Measurements from ENCODE around the gene FETUB. TPM values are rescaled to one million over a fixed set of nuclear protein-coding genes. Genes with fewer than 3 reads are reported as not detected.
"Not testable (repeated sequence)": the region's sequence is repeated elsewhere in the genome, so short reads cannot be mapped to it uniquely, and the experiment has no call there.

FETUB gene
- total and polyA plus RNA-seq, 7 donors, result 0.46 TPM; not detected in 6

GRCh38 chr3:186628756-186629155, 11.4 kb upstream of the FETUB start:
- Histone ChIP-seq H3K27me3 (no peaks in the 10 kb centered on the region), H3K4me3 (no peak overlapping the region), H3K4me1 (no peaks in the 10 kb centered on the region), H3K27ac (no peak overlapping the region), H3K36me3 (no peaks in the 10 kb centered on the region), H3K9me3 (no peaks in the 10 kb centered on the region)
- 87 to 90% methylated on average over 7 of the region's 7 CpGs for WGBS, 2 donors
- DNase-seq, result no peak
- intact Hi-C loops (cut with DNase I), result no loop called here
- TF ChIP-seq EP300 (IDR thresholded peaks at IDR 0.05), result no peak
- no peak for TF ChIP-seq POLR2AphosphoS5 (IDR thresholded peaks at IDR 0.05)
- no peak for TF ChIP-seq CTCF (IDR thresholded peaks at IDR 0.05)
- TF ChIP-seq POLR2A (IDR thresholded peaks at IDR 0.05), result no peak

- H3K27me3 ChIP-seq, result no peaks in the 10 kb centered on the region
- no peak overlapping the region for H3K27ac ChIP-seq
- H3K4me3 ChIP-seq, result no peak overlapping the region
- TF ChIP-seq POLR2AphosphoS5 (IDR thresholded peaks at IDR 0.05), result no peak
- no peak for TF ChIP-seq EP300 (IDR thresholded peaks at IDR 0.05)
- TF ChIP-seq CTCF (IDR thresholded peaks at IDR 0.05), result no peak
- no peak for TF ChIP-seq POLR2A (IDR thresholded peaks at IDR 0.05)
- intact Hi-C loops (cut with DNase I), result no loop called here
- DNase-seq, result no peak
- H3K4me1 ChIP-seq, result no peaks in the 10 kb centered on the region
- 73 to 74% methylated on average over 6 of the region's 6 CpGs for WGBS, 2 donors
- no peaks in the 10 kb centered on the region for H3K9me3 ChIP-seq
- H3K36me3 ChIP-seq, result no peaks in the 10 kb centered on the region
Measured at GRCh38 chr3:186630950-186631641, 9.1 kb upstream of the FETUB start.

- Histone ChIP-seq H3K4me3 (no peak overlapping the region), H3K36me3 (no peaks in the 10 kb centered on the region), H3K27me3 (no peaks in the 10 kb centered on the region), H3K9me3 (no peaks in the 10 kb centered on the region), H3K4me1 (no peaks in the 10 kb centered on the region), H3K27ac (no peak overlapping the region)
- DNase-seq, result no peak
- TF ChIP-seq POLR2AphosphoS5 (IDR thresholded peaks at IDR 0.05) (no peak), CTCF (IDR thresholded peaks at IDR 0.05) (no peak), EP300 (IDR thresholded peaks at IDR 0.05) (no peak), POLR2A (IDR thresholded peaks at IDR 0.05) (no peak)
- intact Hi-C loops (cut with DNase I), result no loop called here
Measured at GRCh38 chr3:186633481-186633880, 6.7 kb upstream of the FETUB start.

- H3K9me3 ChIP-seq; H3K27ac ChIP-seq; DNase-seq; H3K27me3 ChIP-seq; H3K4me3 ChIP-seq; intact Hi-C loops (cut with DNase I); H3K36me3 ChIP-seq; H3K4me1 ChIP-seq: not testable (repeated sequence)
- WGBS, 2 donors, result 92 to 93% methylated on average over 5 of the region's 5 CpGs
Measured at GRCh38 chr3:186634207-186634606, 6.0 kb upstream of the FETUB start.

GRCh38 chr3:186635532-186635931, 4.7 kb upstream of the FETUB start:
- no peak for DNase-seq
- no peaks in the 10 kb centered on the region for H3K9me3 ChIP-seq
- 65 to 81% methylated on average over 3 of the region's 3 CpGs for whole genome bisulfite sequencing, 2 donors
- no peak overlapping the region for H3K4me3 ChIP-seq
- no peaks in the 10 kb centered on the region for H3K36me3 ChIP-seq
- H3K27me3 ChIP-seq, result no peaks in the 10 kb centered on the region
- no peaks in the 10 kb centered on the region for H3K4me1 ChIP-seq
- H3K27ac ChIP-seq, result no peak overlapping the region
- TF ChIP-seq POLR2A (IDR thresholded peaks at IDR 0.05) (no peak), EP300 (IDR thresholded peaks at IDR 0.05) (no peak), POLR2AphosphoS5 (IDR thresholded peaks at IDR 0.05) (no peak), CTCF (IDR thresholded peaks at IDR 0.05) (no peak)
- intact Hi-C loops (cut with DNase I), result no loop called here

All from sigmoid colon (tissue), 7 donors.